Measurements from ENCODE around the gene MLYCD.

Gene MLYCD

GRCh38 chr16:83971165-83972130, 72.5 kb downstream of the MLYCD start:
- TF ChIP-seq, protein P1, sequence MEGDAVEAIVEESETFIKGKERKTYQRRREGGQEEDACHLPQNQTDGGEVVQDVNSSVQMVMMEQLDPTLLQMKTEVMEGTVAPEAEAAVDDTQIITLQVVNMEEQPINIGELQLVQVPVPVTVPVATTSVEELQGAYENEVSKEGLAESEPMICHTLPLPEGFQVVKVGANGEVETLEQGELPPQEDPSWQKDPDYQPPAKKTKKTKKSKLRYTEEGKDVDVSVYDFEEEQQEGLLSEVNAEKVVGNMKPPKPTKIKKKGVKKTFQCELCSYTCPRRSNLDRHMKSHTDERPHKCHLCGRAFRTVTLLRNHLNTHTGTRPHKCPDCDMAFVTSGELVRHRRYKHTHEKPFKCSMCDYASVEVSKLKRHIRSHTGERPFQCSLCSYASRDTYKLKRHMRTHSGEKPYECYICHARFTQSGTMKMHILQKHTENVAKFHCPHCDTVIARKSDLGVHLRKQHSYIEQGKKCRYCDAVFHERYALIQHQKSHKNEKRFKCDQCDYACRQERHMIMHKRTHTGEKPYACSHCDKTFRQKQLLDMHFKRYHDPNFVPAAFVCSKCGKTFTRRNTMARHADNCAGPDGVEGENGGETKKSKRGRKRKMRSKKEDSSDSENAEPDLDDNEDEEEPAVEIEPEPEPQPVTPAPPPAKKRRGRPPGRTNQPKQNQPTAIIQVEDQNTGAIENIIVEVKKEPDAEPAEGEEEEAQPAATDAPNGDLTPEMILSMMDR (IDR thresholded peaks at IDR 0.05; ENCODE audit: insufficient read depth, low read depth, low read length, missing control alignments) = no peak
- H3K4me3 ChIP-seq (ENCODE audit: low read depth, low read length) = no peak overlapping the region
- DNase-seq (ENCODE audit: low read depth) = no peak

DNA sequence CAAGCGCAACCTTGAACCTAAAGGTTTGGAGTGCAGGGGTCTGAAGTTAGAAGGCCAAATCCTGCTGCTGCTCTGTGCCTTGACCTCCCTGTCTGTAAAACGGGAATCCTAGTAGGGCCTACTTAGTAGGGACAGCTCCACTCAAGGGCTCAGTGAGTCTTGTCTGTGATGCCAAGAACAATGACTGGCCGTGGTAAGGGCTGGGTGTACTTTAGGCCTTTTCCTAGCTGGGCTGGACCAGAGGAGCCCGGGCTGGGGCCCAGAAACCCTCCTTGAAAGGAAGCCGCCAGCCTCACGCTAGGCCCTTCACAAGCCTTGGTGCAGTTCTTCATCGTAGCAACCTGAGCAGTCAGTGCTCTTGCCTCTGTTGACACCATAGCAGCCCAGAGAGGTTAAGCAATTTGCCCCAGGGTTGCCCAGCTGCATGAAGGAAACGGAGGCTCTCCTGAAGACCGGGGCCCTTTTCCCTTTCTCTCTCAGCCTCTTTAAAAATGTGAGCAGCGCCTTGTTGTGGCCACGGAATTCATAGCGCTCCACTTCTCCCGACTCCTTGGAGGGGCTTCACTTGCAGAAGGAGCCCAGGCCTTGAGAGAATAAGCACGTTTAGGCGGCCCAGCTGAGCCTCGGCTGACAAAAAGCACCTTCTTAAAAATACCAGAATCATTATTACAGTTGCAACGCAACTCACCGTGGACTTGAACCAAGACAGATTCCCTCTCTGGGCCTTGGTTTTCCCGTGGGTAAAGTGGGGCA, 73.5 kb downstream of the MLYCD start:
- no peak overlapping the region for H3K4me3 ChIP-seq (ENCODE audit: low read depth, low read length)
- TF ChIP-seq, protein P1 (IDR thresholded peaks at IDR 0.05; ENCODE audit: insufficient read depth, low read depth, low read length, missing control alignments) = no peak
- no peak for DNase-seq (ENCODE audit: low read depth)

GRCh38 chr16:83973077-83973476, 74.2 kb downstream of the MLYCD start:
- TF ChIP-seq, protein P1 (IDR thresholded peaks at IDR 0.05; ENCODE audit: insufficient read depth, low read depth, low read length, missing control alignments) = no peak
- DNase-seq (ENCODE audit: low read depth) = no peak
- no peak overlapping the region for H3K4me3 ChIP-seq (ENCODE audit: low read depth, low read length)

GRCh38 chr16:83973581-83974385, 74.9 kb downstream of the MLYCD start:
- TF ChIP-seq, protein P1 (IDR thresholded peaks at IDR 0.05; ENCODE audit: insufficient read depth, low read depth, low read length, missing control alignments) = no peak
- no peak overlapping the region for H3K4me3 ChIP-seq (ENCODE audit: low read depth, low read length)
- no peak for DNase-seq (ENCODE audit: low read depth)

- no peak overlapping the region for H3K4me3 ChIP-seq (ENCODE audit: low read depth, low read length)
- DNase-seq (ENCODE audit: low read depth) = no peak
- TF ChIP-seq, protein P1 (IDR thresholded peaks at IDR 0.05; ENCODE audit: insufficient read depth, low read depth, low read length, missing control alignments) = no peak
Measured at GRCh38 chr16:83974475-83974874, 75.6 kb downstream of the MLYCD start.

DNA sequence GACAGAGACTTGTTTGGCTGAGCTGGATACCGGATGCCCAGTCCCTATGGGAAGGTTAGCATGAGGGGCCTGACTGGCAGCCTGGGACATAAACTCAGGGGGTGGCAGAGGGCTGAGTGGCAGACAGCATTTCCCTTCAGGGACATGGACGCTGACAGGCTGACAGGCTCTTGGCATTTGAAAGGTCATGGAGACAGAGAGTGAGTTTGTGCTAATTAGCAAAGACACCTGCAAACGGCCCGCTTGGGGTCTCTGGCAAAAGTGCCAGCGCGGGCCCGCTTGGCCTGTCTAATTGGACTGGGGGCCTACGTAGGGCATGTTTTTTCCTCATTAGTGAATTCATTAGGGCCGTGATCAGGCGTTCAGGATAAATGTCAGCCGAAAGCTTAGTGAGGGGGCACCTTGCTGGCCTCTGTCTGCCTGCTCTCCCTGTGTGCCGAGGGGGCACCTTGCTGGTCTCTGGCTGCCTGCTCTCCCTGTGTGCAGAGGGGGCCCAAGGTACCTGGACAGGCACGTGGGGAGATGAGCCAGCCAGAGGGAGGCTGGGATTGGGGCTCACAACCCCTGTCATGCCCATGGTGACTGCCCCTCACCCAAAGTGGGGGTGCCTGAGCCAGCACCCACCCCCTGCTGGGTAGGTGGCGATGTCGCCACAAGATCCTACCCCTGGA, 76.8 kb downstream of the MLYCD start:
- TF ChIP-seq, protein P1 (IDR thresholded peaks at IDR 0.05; ENCODE audit: insufficient read depth, low read depth, low read length, missing control alignments) = no peak
- DNase-seq (ENCODE audit: low read depth) = no peak
- no peak overlapping the region for H3K4me3 ChIP-seq (ENCODE audit: low read depth, low read length)

Measured in GM12865 (cell line).